GM21381 (cell line): ENCODE results near the gene SMIM24.
"Not testable (repeated sequence)": the region's sequence is repeated elsewhere in the genome, so short reads cannot be mapped to it uniquely, and the experiment has no call there.

Experiments
- ATAC-seq: cut with Tn5 transposase; IDR thresholded peaks from one replicate; pipeline ENCODE4 v1.9.1; 2021; ENCODE audit warnings: mild to moderate bottlenecking, moderate library complexity; ENCODE audit not compliant: unreplicated experiment

The SMIM24 gene

DNA sequence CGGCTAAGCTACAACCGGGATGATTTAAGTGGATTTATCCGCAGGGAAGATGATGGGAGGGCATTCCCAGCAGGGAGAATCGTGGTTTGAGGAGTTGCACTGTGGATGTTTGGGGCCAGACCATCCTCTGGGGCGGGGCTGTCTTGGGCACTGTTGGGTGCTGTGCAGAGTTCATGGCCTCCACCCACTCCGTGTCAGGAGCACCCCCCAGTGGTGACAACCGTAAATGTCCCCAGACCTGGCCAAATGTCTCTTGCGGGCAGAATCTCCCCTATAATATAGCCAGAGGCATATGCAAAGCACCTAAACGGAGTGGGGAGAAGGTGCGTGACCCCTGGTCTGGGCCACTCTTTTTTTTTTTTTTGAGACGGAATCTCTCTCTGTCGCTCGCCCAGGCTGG, 40.2 kb downstream of the SMIM24 start:
- ATAC-seq: no peak

DNA sequence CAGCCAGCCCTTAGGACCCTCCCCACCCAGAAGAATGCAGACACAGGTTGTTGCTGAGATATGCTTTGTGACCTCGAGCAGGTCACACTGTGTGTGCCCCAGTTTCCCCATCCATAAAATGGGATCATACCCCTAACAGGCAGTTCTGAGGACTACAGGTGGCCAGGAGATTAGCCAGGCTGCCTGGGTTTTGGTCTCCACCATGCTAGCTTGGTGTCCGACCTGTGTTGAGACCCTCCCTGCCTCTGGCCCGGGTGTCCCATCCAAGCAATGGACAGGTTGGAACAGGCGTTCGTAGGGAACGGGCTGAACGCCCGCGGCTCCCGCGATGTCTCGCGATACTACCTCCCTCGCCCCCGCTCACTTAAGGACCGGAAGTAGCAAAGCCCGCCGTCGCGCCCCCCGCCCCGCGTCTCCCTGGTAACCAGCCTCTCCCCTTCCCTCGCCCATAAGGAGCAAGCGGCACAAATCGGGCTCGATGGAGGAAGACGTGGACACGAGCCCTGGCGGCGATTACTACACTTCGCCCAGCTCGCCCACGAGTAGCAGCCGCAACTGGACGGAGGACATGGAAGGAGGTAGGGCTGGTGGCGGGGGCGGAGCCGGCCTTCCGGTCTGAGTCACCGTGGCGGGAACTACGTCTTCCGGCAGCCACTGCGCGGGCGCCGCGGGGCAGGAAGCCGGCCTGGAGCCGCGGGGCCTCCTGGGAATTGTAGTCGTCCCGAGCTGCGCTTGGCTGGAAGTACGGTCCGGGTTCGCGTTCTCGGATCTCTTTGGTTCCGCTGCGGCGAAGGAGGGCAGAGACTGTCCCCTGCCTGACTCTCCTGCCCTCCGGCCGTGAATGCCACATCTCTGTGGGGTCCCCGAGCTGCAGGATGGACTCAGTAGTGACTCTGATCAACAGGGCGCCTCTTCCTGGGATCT, 45.4 kb downstream of the SMIM24 start:
- ATAC-seq: peak; percentile 92

DNA sequence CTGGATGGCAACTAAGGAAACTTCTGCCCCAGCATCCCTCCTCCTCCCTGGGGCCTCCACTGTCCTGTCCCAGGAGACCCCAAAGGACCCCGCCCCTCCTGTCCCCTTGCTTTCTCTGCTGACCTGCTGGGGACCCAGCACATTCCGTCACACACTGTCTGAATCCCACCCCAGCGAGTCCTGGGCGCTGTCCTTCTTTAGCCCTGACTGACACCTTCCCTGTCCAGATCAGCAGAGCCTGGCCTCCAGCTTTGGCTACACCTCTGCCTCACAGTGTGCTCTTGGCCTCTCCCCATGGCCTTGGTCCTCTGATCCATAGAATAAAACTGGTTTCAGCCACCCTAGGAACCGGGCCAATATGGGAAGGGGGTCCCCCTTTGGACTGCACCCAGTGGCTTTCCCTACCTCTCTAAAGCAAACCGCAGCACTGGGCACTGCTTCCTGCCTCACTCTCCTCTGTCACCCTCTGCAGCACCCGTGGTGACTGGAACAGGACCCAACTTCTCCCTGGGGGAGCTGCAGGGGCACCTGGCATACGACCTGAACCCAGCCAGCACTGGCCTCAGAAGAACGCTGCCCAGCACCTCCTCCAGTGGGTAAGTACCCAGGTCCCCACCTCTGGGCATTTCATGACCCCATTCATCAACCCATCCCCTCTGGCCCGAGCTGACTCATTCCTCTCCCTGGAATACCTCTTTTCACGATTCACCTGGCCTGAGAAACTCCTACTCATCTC, 46.4 kb downstream of the SMIM24 start:
- no peak for ATAC-seq

DNA sequence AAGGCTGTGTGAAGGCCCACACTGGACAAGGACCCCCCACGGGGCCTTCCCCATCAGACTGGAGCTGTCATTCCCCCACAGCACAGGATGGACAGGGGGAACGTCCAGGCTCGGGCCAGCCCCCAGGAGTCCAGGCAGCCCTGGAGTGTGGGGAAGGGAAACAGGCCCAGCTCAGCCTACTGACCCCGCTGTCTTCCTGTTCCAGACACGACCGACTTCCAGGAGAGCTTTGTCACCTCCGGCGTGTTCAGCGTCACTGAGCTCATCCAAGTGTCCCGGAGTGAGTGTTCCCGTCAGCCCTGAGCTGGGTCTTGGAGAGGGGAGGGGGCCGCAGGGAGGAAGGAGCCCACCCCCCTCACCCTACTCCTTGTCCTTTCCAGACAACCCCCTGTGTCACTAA, 47.0 kb downstream of the SMIM24 start:
- no peak for ATAC-seq

GRCh38 chr19:3431760-3432397, 48.4 kb downstream of the SMIM24 start:
- ATAC-seq: no peak

GRCh38 chr19:3430366-3430680, 50.0 kb downstream of the SMIM24 start:
- ATAC-seq: not testable (repeated sequence)

GRCh38 chr19:3426433-3426832, 53.9 kb downstream of the SMIM24 start:
- ATAC-seq: no peak
